GM12864 (cell line): ENCODE data around the gene FMN1.

Experiments
- DNase-seq: peaks from one replicate; pipeline ENCODE4 v3.0.0-alpha.2; 2011; ENCODE audit warnings: low read depth
- H3K4me3 ChIP-seq: 2 replicates; pipeline ENCODE4 v1.5.1; 2011; ENCODE audit warnings: mild to moderate bottlenecking, low read depth, low read length, control low read depth
- CTCF ChIP-seq: IDR thresholded peaks from 2 replicates; pipeline ENCODE4 v1.5.1; 2011; ENCODE audit warnings: low read depth, mild to moderate bottlenecking, moderate library complexity, low read length, control low read depth, inconsistent platforms; ENCODE audit errors: missing control alignments

FMN1 gene

GRCh38 chr15:32903591-32904290 lies 290.8 kb downstream of the FMN1 start:
- TF ChIP-seq CTCF = no peak
- DNase-seq = no peak
- no peak overlapping the region for H3K4me3 ChIP-seq

- TF ChIP-seq CTCF = no peak
- DNase-seq = no peak
- H3K4me3 ChIP-seq = no peak overlapping the region
Observed at GRCh38 chr15:32901995-32902394, 292.5 kb downstream of the FMN1 start.

- DNase-seq = no peak
- H3K4me3 ChIP-seq = no peak overlapping the region
- no peak for TF ChIP-seq CTCF
Observed at GRCh38 chr15:32901192-32901591, 293.3 kb downstream of the FMN1 start.

- H3K4me3 ChIP-seq = no peak overlapping the region
- TF ChIP-seq CTCF = no peak
- DNase-seq = no peak
Observed at GRCh38 chr15:32899126-32899596, 295.4 kb downstream of the FMN1 start.

- no peak for TF ChIP-seq CTCF
- no peak overlapping the region for H3K4me3 ChIP-seq
- DNase-seq = no peak
Observed at GRCh38 chr15:32898414-32898813, 296.1 kb downstream of the FMN1 start.

- H3K4me3 ChIP-seq = no peak overlapping the region
- DNase-seq = no peak
- no peak for TF ChIP-seq CTCF
Observed at GRCh38 chr15:32893421-32893820, 301.1 kb downstream of the FMN1 start.

GRCh38 chr15:32889214-32889613 lies 305.3 kb downstream of the FMN1 start:
- no peak for TF ChIP-seq CTCF
- H3K4me3 ChIP-seq = no peak overlapping the region
- DNase-seq = no peak
